HG03442 (cell line): ENCODE data around the gene TSPAN14.

Source experiments
- ATAC-seq: cut with Tn5 transposase; IDR thresholded peaks from one replicate; pipeline ENCODE4 v1.9.1; 2021; ENCODE audit warnings: mild to moderate bottlenecking, moderate library complexity; ENCODE audit not compliant: unreplicated experiment

The TSPAN14 gene

DNA sequence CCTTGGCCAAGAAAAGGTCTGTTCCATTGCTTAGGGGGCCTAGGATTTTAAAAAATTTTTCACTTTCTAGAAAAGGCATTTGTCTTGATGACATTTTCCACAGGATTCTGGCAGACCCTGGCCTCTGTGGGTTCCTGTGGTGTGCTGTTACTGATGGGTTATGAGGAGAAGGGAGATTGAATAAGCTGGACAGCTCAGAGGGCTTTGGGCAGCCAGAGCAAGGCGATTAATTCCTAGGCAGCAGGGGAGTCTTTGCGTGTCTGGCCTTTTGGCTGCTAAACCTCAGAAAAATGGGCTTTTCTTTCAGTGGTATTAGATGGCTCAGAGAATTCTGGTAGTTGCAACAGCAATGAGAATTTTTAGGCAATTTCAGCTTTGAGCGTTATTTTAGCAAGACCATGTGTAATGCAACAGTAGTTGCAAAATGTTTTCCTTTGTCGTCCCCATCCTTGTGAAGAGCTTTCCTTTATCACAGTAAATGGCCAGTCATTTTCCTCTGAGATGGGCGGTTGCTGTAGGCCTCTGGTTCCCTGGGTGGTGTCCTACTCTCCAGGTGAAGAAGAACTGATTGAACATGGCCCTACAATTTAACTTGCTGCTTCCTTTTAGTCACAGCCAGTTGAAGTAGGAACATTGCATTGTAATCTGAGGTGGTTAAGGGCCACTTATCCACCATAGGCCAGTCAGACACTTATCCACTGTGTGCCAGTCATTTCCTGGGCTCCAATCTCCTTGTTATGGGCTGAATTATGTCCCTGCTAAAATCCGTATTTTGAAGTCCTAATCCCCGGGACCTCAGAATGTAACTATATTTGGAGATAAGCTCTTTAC is 126.7 kb downstream of the TSPAN14 start:
- no peak for ATAC-seq

DNA sequence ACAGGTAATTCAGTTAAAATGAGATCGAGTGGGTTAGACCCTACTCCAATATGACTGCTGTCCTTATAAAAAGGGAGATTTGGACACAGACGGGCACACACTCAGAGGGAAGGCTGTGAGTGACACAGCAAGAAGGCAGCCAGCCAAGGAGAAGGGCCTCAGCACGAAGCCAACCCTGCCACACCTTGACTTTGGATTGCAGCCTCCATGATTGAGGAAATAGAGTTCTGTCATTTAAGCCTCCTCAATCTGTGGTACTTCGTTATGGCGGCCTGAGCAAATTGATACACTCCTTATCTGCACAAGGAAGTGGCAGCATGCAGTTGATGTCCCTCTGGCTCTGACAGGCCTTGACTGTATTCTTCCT is 127.3 kb downstream of the TSPAN14 start:
- no peak for ATAC-seq

DNA sequence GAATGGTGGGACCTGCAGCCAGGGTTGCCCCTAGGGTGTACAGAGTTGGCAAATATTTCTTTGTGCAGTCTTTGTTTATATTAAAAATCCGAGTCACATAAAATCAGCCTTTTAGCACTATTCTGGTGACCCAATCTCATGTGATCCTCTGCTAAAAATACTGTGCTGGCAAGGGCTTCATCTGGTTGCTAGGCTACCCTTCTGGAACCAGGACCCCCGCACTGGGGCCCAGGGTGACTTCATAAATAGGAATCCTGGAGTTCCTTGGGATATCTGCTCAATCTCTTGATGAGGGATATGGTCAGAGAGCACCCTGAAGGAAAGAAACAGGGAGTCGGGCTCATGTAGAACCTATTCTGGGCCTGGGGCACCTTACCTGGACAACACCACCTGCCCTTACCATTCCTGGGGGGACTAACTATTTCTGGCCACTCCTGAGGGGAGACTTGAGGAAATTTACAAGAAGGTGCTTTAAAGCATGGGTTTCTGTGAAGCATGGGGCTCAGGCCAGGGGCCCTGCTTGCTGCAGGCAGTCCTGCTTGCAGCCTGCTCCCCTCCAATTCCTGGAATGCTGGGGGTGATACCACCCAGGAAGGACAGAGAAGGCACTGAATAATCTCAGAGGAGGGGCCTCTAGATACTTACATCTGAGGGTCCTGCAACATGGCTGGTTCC is 128.3 kb downstream of the TSPAN14 start:
- ATAC-seq: no peak
